HG02678 (cell line): ENCODE data around the gene ADAMTS17.

Experiments used
- ATAC-seq: cut with Tn5 transposase; IDR thresholded peaks from one replicate; pipeline ENCODE4 v1.9.1; 2021; ENCODE audit warnings: mild to moderate bottlenecking, moderate library complexity; ENCODE audit not compliant: unreplicated experiment

The ADAMTS17 gene

GRCh38 chr15:100229181-100230163 is 112.3 kb downstream of the ADAMTS17 start:
- ATAC-seq = no peak

DNA sequence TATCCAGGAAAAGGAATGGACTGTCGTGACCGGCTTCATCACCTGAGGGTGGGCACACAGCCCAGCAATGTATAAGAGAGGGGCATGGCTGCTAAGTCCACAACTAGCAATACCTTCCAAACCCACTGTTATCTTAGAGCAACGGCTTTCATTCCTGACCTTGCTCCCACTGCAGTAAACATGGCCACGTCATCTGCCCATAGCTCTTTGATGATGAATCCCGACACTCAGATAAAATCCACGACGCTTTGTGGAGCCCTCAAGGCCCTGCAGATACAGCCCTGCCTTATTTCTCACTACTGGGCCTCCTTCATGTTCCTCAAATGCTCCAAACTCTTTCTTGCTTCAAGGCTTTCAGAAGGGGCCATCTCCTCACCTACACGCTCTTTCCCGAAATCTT is 114.0 kb downstream of the ADAMTS17 start:
- ATAC-seq = no peak

DNA sequence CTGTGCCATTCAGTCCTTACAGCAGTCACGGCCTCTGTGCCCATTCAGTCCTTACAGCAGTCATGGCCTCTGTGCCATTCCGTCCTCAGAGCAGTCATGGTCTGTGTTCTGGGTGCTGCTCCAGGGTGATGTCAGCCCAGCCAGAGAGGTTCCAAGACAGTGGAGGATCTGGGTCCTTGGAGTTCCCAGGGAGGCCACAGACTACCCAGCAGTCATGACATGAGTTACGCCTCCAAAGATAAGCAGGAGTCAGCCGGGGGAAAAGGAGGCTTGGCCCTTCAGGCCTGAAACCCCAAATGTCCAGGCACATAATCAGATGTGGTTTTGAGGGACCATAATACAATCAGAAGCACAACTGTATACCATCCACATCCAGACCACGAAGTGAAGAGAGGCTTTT is 115.7 kb downstream of the ADAMTS17 start:
- no peak for ATAC-seq

- no peak for ATAC-seq
These were observed 117.3 kb downstream of the ADAMTS17 start for GRCh38 chr15:100224206-100225185.

- no peak for ATAC-seq
These were observed 119.4 kb downstream of the ADAMTS17 start for GRCh38 chr15:100222349-100222715.

- ATAC-seq = no peak
These were observed 120.1 kb downstream of the ADAMTS17 start for GRCh38 chr15:100221471-100222348.

GRCh38 chr15:100220058-100220768 is 121.6 kb downstream of the ADAMTS17 start:
- no peak for ATAC-seq

DNA sequence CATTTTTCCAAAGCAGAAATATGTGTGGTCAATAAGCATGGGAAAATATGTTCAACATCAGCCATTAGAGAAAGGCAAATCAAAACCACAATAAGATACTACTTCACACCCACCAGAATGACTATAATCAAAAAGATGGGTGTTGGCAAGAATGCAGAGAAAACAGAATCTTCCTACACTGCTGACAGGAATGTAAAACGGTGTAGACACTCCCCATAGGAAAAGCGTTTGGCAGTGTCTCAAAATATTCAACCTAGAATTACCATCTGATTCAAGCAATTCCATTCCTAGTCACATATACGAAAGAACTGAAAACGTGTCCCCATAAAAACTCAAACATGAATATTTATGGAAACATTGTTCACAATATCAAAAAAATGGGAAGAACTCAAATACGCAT is 123.3 kb downstream of the ADAMTS17 start:
- ATAC-seq = no peak

DNA sequence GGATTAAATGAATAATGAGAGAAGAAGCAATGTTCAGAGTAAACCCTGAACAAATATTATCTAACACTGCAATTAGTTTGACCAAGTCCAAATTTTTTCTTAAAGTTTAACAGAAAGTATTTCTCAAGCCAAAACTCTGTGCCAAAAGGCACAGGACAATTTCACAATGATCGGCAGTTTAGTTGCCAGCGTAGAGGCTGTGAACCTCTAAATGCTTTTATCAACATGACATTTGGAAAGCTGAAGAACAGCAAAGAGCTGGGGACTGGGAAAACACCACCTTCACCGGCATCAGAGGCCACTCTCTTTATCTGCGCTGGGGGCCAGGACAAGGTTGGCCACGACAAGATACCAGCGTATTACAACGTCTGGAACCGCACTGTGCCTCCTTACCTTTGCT is 125.6 kb downstream of the ADAMTS17 start:
- ATAC-seq = no peak

DNA sequence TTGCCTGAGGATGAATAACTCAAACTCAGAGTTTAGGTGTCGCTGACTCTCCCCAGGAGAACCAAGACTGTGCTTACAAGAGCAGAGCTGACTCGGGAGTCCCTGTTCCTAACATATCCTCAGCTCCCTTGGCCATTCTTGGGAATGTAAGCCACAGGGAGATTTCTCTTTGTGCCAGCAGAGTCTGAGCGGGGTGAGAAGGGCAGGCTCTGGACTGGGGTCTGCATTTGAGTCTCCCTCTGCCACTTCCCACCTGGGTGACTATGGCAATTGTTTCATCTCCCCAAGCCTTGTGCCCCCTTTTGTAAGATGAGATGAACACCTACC is 126.0 kb downstream of the ADAMTS17 start:
- ATAC-seq = no peak

- no peak for ATAC-seq
These were observed 126.5 kb downstream of the ADAMTS17 start for GRCh38 chr15:100215031-100215842.

DNA sequence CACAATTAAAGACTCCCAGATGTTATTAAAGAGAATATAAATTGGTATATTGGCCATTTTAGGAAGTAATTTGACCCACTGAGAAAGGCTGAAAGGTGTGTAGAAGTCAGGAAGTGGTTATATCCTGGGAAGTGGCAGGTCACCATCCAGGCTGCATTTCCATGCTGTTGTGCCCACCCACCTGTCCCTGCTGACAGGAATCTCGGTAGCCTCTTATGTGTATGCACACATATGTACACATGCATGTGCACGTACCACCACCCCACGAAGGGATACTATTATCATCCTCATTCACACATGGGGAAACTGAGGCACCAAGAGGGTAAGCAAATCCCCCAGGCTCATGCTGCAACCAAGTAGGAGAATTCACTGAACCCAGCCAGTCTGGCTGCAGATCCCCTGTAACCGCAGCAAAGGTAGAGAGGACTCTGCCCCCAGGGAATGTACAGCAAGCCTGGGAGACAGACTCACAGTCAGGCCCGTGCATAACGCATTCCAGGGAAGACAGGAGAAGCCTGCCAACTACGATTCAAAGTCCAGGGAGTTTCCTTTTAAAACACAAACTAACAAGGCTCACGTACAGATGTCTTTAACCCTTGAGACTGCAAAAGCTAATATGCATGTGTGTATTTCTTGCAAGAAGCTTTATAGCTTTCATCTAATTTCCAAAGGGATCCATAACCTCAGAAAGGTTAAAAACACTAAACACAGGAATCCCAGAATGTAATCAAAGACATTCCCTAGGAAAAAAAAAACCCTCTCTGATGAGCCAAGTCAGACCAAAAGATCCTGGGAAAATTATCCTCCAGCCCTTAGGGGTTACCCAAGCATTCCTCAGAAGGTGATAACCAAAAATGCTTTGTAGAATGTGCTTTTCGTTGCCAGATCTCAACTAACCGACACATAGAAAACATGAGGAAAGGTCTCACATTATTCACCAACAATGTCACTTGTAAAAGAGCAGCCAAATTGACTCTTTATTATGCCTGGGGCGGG is 129.6 kb downstream of the ADAMTS17 start:
- ATAC-seq = no peak

GRCh38 chr15:100210338-100210737 is 131.4 kb downstream of the ADAMTS17 start:
- no peak for ATAC-seq

- ATAC-seq = no peak
These were observed 132.7 kb downstream of the ADAMTS17 start for GRCh38 chr15:100208921-100209603.

- ATAC-seq = no peak
These were observed 134.7 kb downstream of the ADAMTS17 start for GRCh38 chr15:100207053-100207452.

GRCh38 chr15:100206643-100207042 is 135.1 kb downstream of the ADAMTS17 start:
- no peak for ATAC-seq

DNA sequence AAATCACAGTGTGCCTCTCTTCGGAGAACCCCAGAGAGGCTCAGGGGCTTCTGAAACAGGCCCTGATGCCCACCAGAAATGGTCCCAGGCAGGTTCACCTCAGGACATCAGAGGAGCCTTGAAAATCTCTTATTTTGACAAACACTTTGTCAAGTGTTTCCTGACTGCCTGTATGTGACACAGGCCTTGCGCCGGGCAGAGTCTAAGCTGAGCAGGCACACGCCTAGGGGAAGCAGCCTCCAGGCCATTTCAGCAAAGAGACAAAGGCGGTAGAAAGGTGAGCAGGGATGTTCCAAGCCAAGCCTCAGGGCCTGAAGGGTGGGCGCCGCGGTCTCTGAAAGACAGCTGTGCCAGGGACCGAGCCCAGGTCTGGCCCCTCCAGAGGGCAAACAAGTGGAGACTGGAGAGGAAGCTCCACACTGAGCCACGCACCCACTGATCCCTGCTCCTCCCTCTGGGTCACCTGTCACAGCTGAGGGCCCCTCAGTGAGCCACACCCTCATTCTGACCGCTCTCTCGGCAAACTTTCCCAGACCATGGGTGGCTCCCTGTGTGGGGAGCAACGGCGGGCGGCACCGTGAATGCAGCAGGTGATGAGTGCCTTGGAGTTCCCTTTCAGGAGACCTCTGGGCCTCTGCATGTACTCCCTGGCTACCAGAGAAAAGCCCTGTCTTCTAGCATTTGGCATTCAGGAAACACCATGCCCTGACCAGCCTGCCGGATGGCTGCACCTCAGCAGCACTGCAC is 136.1 kb downstream of the ADAMTS17 start:
- ATAC-seq = no peak
